Measurements from ENCODE around the gene MASP1. TPM values are rescaled to one million over a fixed set of nuclear protein-coding genes. Genes with fewer than 3 reads are reported as not detected.

The MASP1 gene
- total and polyA plus RNA-seq, 2 experiments from 2014 or later: 1.6 to 3.0 TPM

DNA sequence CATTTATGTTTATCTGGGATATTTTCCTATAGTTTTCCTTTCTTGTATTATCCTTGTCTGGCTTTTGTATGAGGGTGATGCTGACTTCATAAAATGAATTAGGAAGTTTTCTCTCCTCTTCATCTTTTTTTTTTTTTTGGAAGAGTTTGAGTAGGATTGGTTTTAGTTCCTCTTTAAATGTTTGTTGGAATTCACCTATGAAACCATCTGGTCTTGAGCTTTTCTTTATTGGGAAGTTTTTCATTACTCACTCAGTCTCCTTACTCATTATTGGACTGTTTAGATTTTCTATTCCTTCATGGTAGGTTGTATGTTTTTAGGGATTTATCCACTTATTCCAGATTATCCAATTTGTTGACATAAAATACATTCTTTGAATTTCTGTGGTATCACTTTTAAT lies 18.7 kb upstream of the MASP1 start:
- no peak overlapping the region for H2AFZ ChIP-seq
- Mint-ChIP-seq H3K27ac (no peak overlapping the region), H3K36me3 (ENCODE audit: low read depth) (peaks cover 3% of the 10 kb centered on the region), H3K4me1 (peaks cover 4% of the 10 kb centered on the region), H3K4me3 (no peak overlapping the region), H3K9me3 (peaks cover 14% of the 10 kb centered on the region), H3K27me3 (ENCODE audit: insufficient read depth, low read depth, poor library complexity) (peaks cover 1% of the 10 kb centered on the region)
- H3K4me3 ChIP-seq: no peak overlapping the region
- no peak overlapping the region for H3K27ac ChIP-seq (ENCODE audit: low read depth)
- TF ChIP-seq EZH2 (IDR thresholded peaks at IDR 0.05; ENCODE audit: low read depth, unreplicated experiment): no peak
- TF ChIP-seq, protein P1, sequence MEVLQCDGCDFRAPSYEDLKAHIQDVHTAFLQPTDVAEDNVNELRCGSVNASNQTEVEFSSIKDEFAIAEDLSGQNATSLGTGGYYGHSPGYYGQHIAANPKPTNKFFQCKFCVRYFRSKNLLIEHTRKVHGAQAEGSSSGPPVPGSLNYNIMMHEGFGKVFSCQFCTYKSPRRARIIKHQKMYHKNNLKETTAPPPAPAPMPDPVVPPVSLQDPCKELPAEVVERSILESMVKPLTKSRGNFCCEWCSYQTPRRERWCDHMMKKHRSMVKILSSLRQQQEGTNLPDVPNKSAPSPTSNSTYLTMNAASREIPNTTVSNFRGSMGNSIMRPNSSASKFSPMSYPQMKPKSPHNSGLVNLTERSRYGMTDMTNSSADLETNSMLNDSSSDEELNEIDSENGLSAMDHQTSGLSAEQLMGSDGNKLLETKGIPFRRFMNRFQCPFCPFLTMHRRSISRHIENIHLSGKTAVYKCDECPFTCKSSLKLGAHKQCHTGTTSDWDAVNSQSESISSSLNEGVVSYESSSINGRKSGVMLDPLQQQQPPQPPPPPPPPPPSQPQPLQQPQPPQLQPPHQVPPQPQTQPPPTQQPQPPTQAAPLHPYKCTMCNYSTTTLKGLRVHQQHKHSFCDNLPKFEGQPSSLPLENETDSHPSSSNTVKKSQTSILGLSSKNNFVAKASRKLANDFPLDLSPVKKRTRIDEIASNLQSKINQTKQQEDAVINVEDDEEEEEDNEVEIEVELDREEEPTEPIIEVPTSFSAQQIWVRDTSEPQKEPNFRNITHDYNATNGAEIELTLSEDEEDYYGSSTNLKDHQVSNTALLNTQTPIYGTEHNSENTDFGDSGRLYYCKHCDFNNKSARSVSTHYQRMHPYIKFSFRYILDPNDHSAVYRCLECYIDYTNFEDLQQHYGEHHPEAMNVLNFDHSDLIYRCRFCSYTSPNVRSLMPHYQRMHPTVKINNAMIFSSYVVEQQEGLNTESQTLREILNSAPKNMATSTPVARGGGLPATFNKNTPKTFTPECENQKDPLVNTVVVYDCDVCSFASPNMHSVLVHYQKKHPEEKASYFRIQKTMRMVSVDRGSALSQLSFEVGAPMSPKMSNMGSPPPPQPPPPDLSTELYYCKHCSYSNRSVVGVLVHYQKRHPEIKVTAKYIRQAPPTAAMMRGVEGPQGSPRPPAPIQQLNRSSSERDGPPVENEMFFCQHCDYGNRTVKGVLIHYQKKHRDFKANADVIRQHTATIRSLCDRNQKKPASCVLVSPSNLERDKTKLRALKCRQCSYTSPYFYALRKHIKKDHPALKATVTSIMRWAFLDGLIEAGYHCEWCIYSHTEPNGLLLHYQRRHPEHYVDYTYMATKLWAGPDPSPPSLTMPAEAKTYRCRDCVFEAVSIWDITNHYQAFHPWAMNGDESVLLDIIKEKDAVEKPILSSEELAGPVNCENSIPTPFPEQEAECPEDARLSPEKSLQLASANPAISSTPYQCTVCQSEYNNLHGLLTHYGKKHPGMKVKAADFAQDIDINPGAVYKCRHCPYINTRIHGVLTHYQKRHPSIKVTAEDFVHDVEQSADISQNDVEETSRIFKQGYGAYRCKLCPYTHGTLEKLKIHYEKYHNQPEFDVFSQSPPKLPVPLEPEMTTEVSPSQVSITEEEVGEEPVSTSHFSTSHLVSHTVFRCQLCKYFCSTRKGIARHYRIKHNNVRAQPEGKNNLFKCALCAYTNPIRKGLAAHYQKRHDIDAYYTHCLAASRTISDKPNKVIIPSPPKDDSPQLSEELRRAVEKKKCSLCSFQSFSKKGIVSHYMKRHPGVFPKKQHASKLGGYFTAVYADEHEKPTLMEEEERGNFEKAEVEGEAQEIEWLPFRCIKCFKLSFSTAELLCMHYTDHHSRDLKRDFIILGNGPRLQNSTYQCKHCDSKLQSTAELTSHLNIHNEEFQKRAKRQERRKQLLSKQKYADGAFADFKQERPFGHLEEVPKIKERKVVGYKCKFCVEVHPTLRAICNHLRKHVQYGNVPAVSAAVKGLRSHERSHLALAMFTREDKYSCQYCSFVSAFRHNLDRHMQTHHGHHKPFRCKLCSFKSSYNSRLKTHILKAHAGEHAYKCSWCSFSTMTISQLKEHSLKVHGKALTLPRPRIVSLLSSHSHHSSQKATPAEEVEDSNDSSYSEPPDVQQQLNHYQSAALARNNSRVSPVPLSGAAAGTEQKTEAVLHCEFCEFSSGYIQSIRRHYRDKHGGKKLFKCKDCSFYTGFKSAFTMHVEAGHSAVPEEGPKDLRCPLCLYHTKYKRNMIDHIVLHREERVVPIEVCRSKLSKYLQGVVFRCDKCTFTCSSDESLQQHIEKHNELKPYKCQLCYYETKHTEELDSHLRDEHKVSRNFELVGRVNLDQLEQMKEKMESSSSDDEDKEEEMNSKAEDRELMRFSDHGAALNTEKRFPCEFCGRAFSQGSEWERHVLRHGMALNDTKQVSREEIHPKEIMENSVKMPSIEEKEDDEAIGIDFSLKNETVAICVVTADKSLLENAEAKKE (CRISPR knock-in tag; IDR thresholded peaks at IDR 0.05): no peak
- no peak for TF ChIP-seq CREB1 (CRISPR knock-in tag; IDR thresholded peaks at IDR 0.05; ENCODE audit: low read depth)
- TF ChIP-seq, protein P2, sequence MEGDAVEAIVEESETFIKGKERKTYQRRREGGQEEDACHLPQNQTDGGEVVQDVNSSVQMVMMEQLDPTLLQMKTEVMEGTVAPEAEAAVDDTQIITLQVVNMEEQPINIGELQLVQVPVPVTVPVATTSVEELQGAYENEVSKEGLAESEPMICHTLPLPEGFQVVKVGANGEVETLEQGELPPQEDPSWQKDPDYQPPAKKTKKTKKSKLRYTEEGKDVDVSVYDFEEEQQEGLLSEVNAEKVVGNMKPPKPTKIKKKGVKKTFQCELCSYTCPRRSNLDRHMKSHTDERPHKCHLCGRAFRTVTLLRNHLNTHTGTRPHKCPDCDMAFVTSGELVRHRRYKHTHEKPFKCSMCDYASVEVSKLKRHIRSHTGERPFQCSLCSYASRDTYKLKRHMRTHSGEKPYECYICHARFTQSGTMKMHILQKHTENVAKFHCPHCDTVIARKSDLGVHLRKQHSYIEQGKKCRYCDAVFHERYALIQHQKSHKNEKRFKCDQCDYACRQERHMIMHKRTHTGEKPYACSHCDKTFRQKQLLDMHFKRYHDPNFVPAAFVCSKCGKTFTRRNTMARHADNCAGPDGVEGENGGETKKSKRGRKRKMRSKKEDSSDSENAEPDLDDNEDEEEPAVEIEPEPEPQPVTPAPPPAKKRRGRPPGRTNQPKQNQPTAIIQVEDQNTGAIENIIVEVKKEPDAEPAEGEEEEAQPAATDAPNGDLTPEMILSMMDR (conservative IDR thresholded peaks at IDR 0.05; ENCODE audit: low read depth in 2 of 2): no peak
- no peak for TF ChIP-seq JUNB (IDR thresholded peaks at IDR 0.05; ENCODE audit: unreplicated experiment)
- TF ChIP-seq ZNF114 (CRISPR knock-in tag; IDR thresholded peaks at IDR 0.05): no peak
- TF ChIP-seq, protein P3, sequence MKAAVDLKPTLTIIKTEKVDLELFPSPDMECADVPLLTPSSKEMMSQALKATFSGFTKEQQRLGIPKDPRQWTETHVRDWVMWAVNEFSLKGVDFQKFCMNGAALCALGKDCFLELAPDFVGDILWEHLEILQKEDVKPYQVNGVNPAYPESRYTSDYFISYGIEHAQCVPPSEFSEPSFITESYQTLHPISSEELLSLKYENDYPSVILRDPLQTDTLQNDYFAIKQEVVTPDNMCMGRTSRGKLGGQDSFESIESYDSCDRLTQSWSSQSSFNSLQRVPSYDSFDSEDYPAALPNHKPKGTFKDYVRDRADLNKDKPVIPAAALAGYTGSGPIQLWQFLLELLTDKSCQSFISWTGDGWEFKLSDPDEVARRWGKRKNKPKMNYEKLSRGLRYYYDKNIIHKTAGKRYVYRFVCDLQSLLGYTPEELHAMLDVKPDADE (IDR thresholded peaks at IDR 0.05): no peak
- TF ChIP-seq POLR2AphosphoS5 (IDR thresholded peaks at IDR 0.05; ENCODE audit: low read depth): no peak
- no peak for TF ChIP-seq NANOG (IDR thresholded peaks at IDR 0.05; ENCODE audit: borderline replicate concordance)
- TF ChIP-seq EZH2phosphoT487 (IDR thresholded peaks at IDR 0.05; ENCODE audit: unreplicated experiment): no peak
- no peak for TF ChIP-seq ZNF331 (CRISPR knock-in tag; IDR thresholded peaks at IDR 0.05; ENCODE audit: low read depth)
- TF ChIP-seq STAT1 (IDR thresholded peaks at IDR 0.05; ENCODE audit: unreplicated experiment): no peak
- TF ChIP-seq, protein P4, sequence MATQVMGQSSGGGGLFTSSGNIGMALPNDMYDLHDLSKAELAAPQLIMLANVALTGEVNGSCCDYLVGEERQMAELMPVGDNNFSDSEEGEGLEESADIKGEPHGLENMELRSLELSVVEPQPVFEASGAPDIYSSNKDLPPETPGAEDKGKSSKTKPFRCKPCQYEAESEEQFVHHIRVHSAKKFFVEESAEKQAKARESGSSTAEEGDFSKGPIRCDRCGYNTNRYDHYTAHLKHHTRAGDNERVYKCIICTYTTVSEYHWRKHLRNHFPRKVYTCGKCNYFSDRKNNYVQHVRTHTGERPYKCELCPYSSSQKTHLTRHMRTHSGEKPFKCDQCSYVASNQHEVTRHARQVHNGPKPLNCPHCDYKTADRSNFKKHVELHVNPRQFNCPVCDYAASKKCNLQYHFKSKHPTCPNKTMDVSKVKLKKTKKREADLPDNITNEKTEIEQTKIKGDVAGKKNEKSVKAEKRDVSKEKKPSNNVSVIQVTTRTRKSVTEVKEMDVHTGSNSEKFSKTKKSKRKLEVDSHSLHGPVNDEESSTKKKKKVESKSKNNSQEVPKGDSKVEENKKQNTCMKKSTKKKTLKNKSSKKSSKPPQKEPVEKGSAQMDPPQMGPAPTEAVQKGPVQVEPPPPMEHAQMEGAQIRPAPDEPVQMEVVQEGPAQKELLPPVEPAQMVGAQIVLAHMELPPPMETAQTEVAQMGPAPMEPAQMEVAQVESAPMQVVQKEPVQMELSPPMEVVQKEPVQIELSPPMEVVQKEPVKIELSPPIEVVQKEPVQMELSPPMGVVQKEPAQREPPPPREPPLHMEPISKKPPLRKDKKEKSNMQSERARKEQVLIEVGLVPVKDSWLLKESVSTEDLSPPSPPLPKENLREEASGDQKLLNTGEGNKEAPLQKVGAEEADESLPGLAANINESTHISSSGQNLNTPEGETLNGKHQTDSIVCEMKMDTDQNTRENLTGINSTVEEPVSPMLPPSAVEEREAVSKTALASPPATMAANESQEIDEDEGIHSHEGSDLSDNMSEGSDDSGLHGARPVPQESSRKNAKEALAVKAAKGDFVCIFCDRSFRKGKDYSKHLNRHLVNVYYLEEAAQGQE (IDR thresholded peaks at IDR 0.05; ENCODE audit: unreplicated experiment): no peak
- peaks cover 12% of the 10 kb centered on the region for H3K4me1 ChIP-seq (ENCODE audit: insufficient read depth)
- ATAC-seq (no peak), DNase-seq (ENCODE audit: low spot score) (no peak)
- no peaks in the 10 kb centered on the region for H3F3A ChIP-seq (replicated peaks; ENCODE audit: low read depth)
- H3K9me2 ChIP-seq (ENCODE audit: insufficient read depth): no peaks in the 10 kb centered on the region
- no peaks in the 10 kb centered on the region for H3K27me3 ChIP-seq (ENCODE audit: insufficient read depth)
- H3K4me2 ChIP-seq: no peak overlapping the region
- no peaks in the 10 kb centered on the region for H4K20me1 ChIP-seq (replicated peaks; ENCODE audit: insufficient read depth)
- no peaks in the 10 kb centered on the region for H3K79me2 ChIP-seq (replicated peaks; ENCODE audit: insufficient read depth)
- H3K36me3 ChIP-seq (ENCODE audit: insufficient read depth): no peaks in the 10 kb centered on the region
